Fibroblast of skin of left biceps (primary cell): ENCODE results near the gene FOXA3.
A peak's percentile ranks its signal among the peaks of the same experiment; 100 is the strongest.
"Not testable (repeated sequence)": the region's sequence is repeated elsewhere in the genome, so short reads cannot be mapped to it uniquely, and the experiment has no call there.

Experiments used
- DNase-seq, 2 experiments: peaks; one replicate each; pipeline ENCODE4 v3.0.0-alpha.2; 2013; ENCODE audit warnings: low read depth in 2 of 2

The FOXA3 gene

GRCh38 chr19:45889210-45889885, 25.2 kb downstream of the FOXA3 start:
- DNase-seq: no peak

- DNase-seq: no peak
Observed at GRCh38 chr19:45890877-45891276, 26.8 kb downstream of the FOXA3 start.

GRCh38 chr19:45895519-45895972, 31.4 kb downstream of the FOXA3 start:
- no peak for DNase-seq

- not testable (repeated sequence) for DNase-seq
Observed at GRCh38 chr19:45895983-45896599, 32.0 kb downstream of the FOXA3 start.

- no peak for DNase-seq
Observed at GRCh38 chr19:45897261-45897812, 33.2 kb downstream of the FOXA3 start.

- no peak for DNase-seq
Observed at GRCh38 chr19:45899253-45899652, 35.1 kb downstream of the FOXA3 start.

GRCh38 chr19:45899919-45900589, 35.9 kb downstream of the FOXA3 start:
- no peak for DNase-seq

- DNase-seq: no peak
Observed at GRCh38 chr19:45900738-45901431, 36.8 kb downstream of the FOXA3 start.

- DNase-seq: no peak
Observed at GRCh38 chr19:45901432-45901911, 37.3 kb downstream of the FOXA3 start.

- DNase-seq: no peak
Observed at GRCh38 chr19:45901912-45902650, 38.0 kb downstream of the FOXA3 start, which contains the start of gene MYPOP. Gene MYPOP (minus strand): TSS chr19:45902613. CDS start chr19:45901773, 840 bp downstream.

GRCh38 chr19:45902651-45903625, 38.8 kb downstream of the FOXA3 start:
- DNase-seq: peak; percentile 90 to 93

- DNase-seq: no peak
Observed at GRCh38 chr19:45905011-45905410, 40.9 kb downstream of the FOXA3 start.

GRCh38 chr19:45906221-45906620, 42.1 kb downstream of the FOXA3 start:
- DNase-seq: no peak

- no peak for DNase-seq
Observed at GRCh38 chr19:45908956-45909355, 44.8 kb downstream of the FOXA3 start.

- DNase-seq: no peak
Observed at GRCh38 chr19:45911291-45911690, 47.2 kb downstream of the FOXA3 start.

- no peak for DNase-seq
Observed at GRCh38 chr19:45913874-45914830, 50.0 kb downstream of the FOXA3 start, which contains the start of gene NANOS2. Gene NANOS2 (minus strand): TSS chr19:45914778. CDS start chr19:45914693, 85 bp downstream.

GRCh38 chr19:45917421-45918091, 53.4 kb downstream of the FOXA3 start:
- DNase-seq: no peak

- DNase-seq: no peak
Observed at GRCh38 chr19:45918721-45919120, 54.6 kb downstream of the FOXA3 start.
